OCI-LY3 (cell line): Measurements from ENCODE around the gene NKD2.

ENCODE experiments used
- H2AFZ ChIP-seq: fragments of 200-600, 300-600 bp; shearing (Covaris generic); 2 replicates; pipeline ENCODE4 v1.6.0; 2014; ENCODE audit warnings: antibody characterized with exemption, low read depth, low read length
- H3K27ac ChIP-seq: fragments of 200-600, 300-600 bp; sonication (generic); 2 replicates; pipeline ENCODE4 v1.5.1; 2014; ENCODE audit warnings: mild to moderate bottlenecking, low read length, moderate library complexity, mixed read lengths
- H3K27me3 ChIP-seq: fragments of 200-600, 300-600 bp; sonication (generic); 2 replicates; pipeline ENCODE4 v1.6.1; 2014; ENCODE audit warnings: low read depth, low read length, mixed read lengths
- H3K36me3 ChIP-seq: fragments of 200-600, 300-600 bp; sonication (generic); replicated peaks from 2 replicates; pipeline ENCODE3; 2014; ENCODE audit warnings: low read depth, low read length, mixed read lengths
- H3K4me1 ChIP-seq: fragments of 300-600, 200-600 bp; sonication (generic); 2 replicates; pipeline ENCODE4 v1.6.1; 2014; ENCODE audit warnings: low read length, mixed read lengths
- H3K4me2 ChIP-seq: fragments of 200-600, 300-600 bp; sonication (generic); 2 replicates; pipeline ENCODE4 v1.6.1; 2014; ENCODE audit warnings: low read length, mixed read lengths
- H3K4me3 ChIP-seq: fragments of 300-600, 200-600 bp; sonication (generic); 2 replicates; pipeline ENCODE4 v1.5.1; 2014; ENCODE audit warnings: antibody characterized with exemption, mild to moderate bottlenecking, low read length, moderate library complexity
- H3K79me2 ChIP-seq: fragments of 300-600, 200-600 bp; shearing (Covaris generic); 2 replicates; pipeline ENCODE4 v1.6.1; 2014; ENCODE audit warnings: mild to moderate bottlenecking, low read length, mixed read lengths
- H3K9ac ChIP-seq: fragments of 300-600, 200-600 bp; shearing (Covaris generic); 2 replicates; pipeline ENCODE4 v1.6.0; 2014; ENCODE audit warnings: mild to moderate bottlenecking, low read length, moderate library complexity
- H3K9me3 ChIP-seq: fragments of 200-600, 300-600 bp; shearing (Covaris generic); 2 replicates; pipeline ENCODE4 v1.6.1; 2014; ENCODE audit warnings: low read length, mixed read lengths; ENCODE audit not compliant: insufficient read depth
- H4K20me1 ChIP-seq: fragments of 200-600, 300-600 bp; sonication (generic); 2 replicates; pipeline ENCODE4 v1.6.1; 2016; ENCODE audit warnings: low read length, mixed read lengths; ENCODE audit not compliant: insufficient read depth
- CTCF ChIP-seq: fragments of 200-600, 300-600 bp; sonication (generic); IDR thresholded peaks from 2 replicates; pipeline ENCODE4 v1.5.1; 2014; ENCODE audit warnings: antibody characterized with exemption, low read length, low read depth
- EZH2phosphoT487 ChIP-seq: fragments of 200-600 bp; shearing (Covaris generic); IDR thresholded peaks from 2 replicates; pipeline ENCODE4 v1.6.1; 2018; ENCODE audit warnings: antibody characterized with exemption, mixed run types, low read depth

NKD2 gene

GRCh38 chr5:1027631-1028441, 19.2 kb downstream of the NKD2 start:
- TF ChIP-seq CTCF (no peak), EZH2phosphoT487 (no peak)
- H3K4me1 ChIP-seq, result no peaks in the 10 kb centered on the region
- H2AFZ ChIP-seq, result no peak overlapping the region
- no peaks in the 10 kb centered on the region for H3K9me3 ChIP-seq
- no peak overlapping the region for H3K4me2 ChIP-seq
- H3K27me3 ChIP-seq, result no peaks in the 10 kb centered on the region
- H3K79me2 ChIP-seq, result no peaks in the 10 kb centered on the region
- no peak overlapping the region for H3K27ac ChIP-seq
- H3K9ac ChIP-seq, result no peak overlapping the region
- no peaks in the 10 kb centered on the region for H4K20me1 ChIP-seq
- H3K4me3 ChIP-seq, result no peak overlapping the region
- H3K36me3 ChIP-seq, result no peaks in the 10 kb centered on the region

GRCh38 chr5:1028481-1029281, 20.1 kb downstream of the NKD2 start:
- no peaks in the 10 kb centered on the region for H3K9me3 ChIP-seq
- H3K9ac ChIP-seq, result no peak overlapping the region
- H4K20me1 ChIP-seq, result no peaks in the 10 kb centered on the region
- no peak overlapping the region for H3K4me3 ChIP-seq
- TF ChIP-seq CTCF, result no peak
- TF ChIP-seq EZH2phosphoT487, result no peak
- no peaks in the 10 kb centered on the region for H3K4me1 ChIP-seq
- no peak overlapping the region for H3K4me2 ChIP-seq
- H3K27ac ChIP-seq, result no peak overlapping the region
- H2AFZ ChIP-seq, result no peak overlapping the region
- H3K36me3 ChIP-seq, result no peaks in the 10 kb centered on the region
- no peaks in the 10 kb centered on the region for H3K79me2 ChIP-seq
- no peaks in the 10 kb centered on the region for H3K27me3 ChIP-seq

GRCh38 chr5:1029282-1029944, 20.8 kb downstream of the NKD2 start:
- TF ChIP-seq CTCF (no peak), EZH2phosphoT487 (no peak)
- no peak overlapping the region for H3K4me3 ChIP-seq
- H3K9ac ChIP-seq, result no peak overlapping the region
- no peaks in the 10 kb centered on the region for H3K27me3 ChIP-seq
- H3K9me3 ChIP-seq, result no peaks in the 10 kb centered on the region
- no peak overlapping the region for H3K4me2 ChIP-seq
- no peak overlapping the region for H3K27ac ChIP-seq
- no peak overlapping the region for H2AFZ ChIP-seq
- H4K20me1 ChIP-seq, result no peaks in the 10 kb centered on the region
- no peaks in the 10 kb centered on the region for H3K36me3 ChIP-seq
- H3K4me1 ChIP-seq, result no peaks in the 10 kb centered on the region
- H3K79me2 ChIP-seq, result no peaks in the 10 kb centered on the region
